Endothelial cell of umbilical vein (primary cell): ENCODE results near the gene DUSP2. TPM values are rescaled to one million over a fixed set of nuclear protein-coding genes. Genes with fewer than 3 reads are reported as not detected.

ENCODE experiments used
- BruUV-seq: library from RNA; stranded (reverse); fragments of 400-500 nt; replicated peaks from 2 replicates; lab custom pipeline; 2021; lab: Mats Ljungman, UMichigan
- CTCF ChIA-PET: fragments of 300-600, 350-600 bp; sonication (Branson Sonifier 250); formaldehyde crosslinking; loops from one replicate; lab custom pipeline; 2021; ENCODE audit warnings: antibody characterized with exemption, inconsistent platforms; lab: Charles Lee
- POLR2A ChIA-PET: fragments of 300-600, 350-600 bp; sonication (Branson Sonifier 250); formaldehyde crosslinking; loops from one replicate; lab custom pipeline; 2021; ENCODE audit warnings: antibody characterized with exemption, inconsistent platforms; lab: Charles Lee
- DNase-seq: peaks from one replicate; pipeline ENCODE4 v3.0.0-alpha.2; 2011; ENCODE audit warnings: low read depth, low spot score
- FAIRE-seq: peaks from 2 replicates; lab custom pipeline; 2011; peaks lifted over from hg19 to GRCh38; lab: Jason Lieb, UNC
- H2AFZ ChIP-seq: 2 replicates; pipeline ENCODE4 v1.6.0; 2012; ENCODE audit warnings: low read depth, low read length, control low read depth, inconsistent platforms
- H3K27ac ChIP-seq: 2 replicates; pipeline ENCODE4 v1.5.1; 2011; ENCODE audit warnings: low read depth, mild to moderate bottlenecking, control low read depth, low read length, moderate library complexity; ENCODE audit not compliant: insufficient read depth
- H3K27me3 ChIP-seq, 2 experiments: 2 replicates each; pipeline versions ENCODE4 v1.6.0 to v1.6.1; 2011; ENCODE audit warnings: low read length in 2 of 2, mixed read lengths in 1 of 2; ENCODE audit not compliant: control insufficient read depth in 2 of 2, insufficient read depth in 2 of 2
- H3K36me3 ChIP-seq, 2 experiments: 2 replicates in 1 of 2; 3 replicates in 1 of 2; pipeline ENCODE4 v1.5.1; 2011; ENCODE audit warnings: low read length in 2 of 2, mild to moderate bottlenecking in 1 of 2, moderate library complexity in 1 of 2; ENCODE audit not compliant: control insufficient read depth in 2 of 2, insufficient read depth in 2 of 2; ENCODE audit errors: extremely low read depth in 1 of 2
- H3K4me1 ChIP-seq: 3 replicates; pipeline ENCODE4 v1.5.1; 2011; ENCODE audit warnings: mild to moderate bottlenecking, low read length; ENCODE audit not compliant: control insufficient read depth, insufficient read depth; ENCODE audit errors: extremely low read depth
- H3K4me2 ChIP-seq: 2 replicates; pipeline ENCODE4 v1.6.1; 2011; ENCODE audit warnings: low read length, control low read depth, mixed read lengths; ENCODE audit not compliant: insufficient read depth
- H3K4me3 ChIP-seq, 3 experiments: fragments of 200-600 bp in 1 of 3; sonication (generic), shearing (Covaris generic) in 1 of 3; replicated peaks in 1 of 3; 2 replicates each; pipeline ENCODE4 v1.5.1; 2011 to 2016; ENCODE audit warnings: control low read depth in 3 of 3, low read length in 3 of 3, mild to moderate bottlenecking in 2 of 3, inconsistent platforms in 1 of 3, low read depth in 1 of 3, moderate library complexity in 1 of 3; ENCODE audit not compliant: insufficient read depth in 1 of 3
- H3K79me2 ChIP-seq: 2 replicates; pipeline ENCODE4 v1.6.0; 2012; ENCODE audit warnings: low read length, inconsistent platforms; ENCODE audit not compliant: control insufficient read depth, insufficient read depth
- H3K9ac ChIP-seq: replicated peaks from 2 replicates; pipeline ENCODE3; 2011; ENCODE audit warnings: low read length, control low read depth; ENCODE audit not compliant: insufficient read depth; ENCODE audit errors: extremely low read depth
- H3K9me1 ChIP-seq: replicated peaks from 3 replicates; pipeline ENCODE4 v1.6.0; 2011; ENCODE audit warnings: mild to moderate bottlenecking, low read length; ENCODE audit not compliant: control insufficient read depth, insufficient read depth; ENCODE audit errors: extremely low read depth
- H3K9me3 ChIP-seq: replicated peaks from 2 replicates; pipeline ENCODE4 v1.5.1; 2012; ENCODE audit warnings: low read length, inconsistent platforms; ENCODE audit not compliant: control insufficient read depth, insufficient read depth
- H4K20me1 ChIP-seq: replicated peaks from 2 replicates; pipeline ENCODE3; 2011; ENCODE audit warnings: mild to moderate bottlenecking, low read length; ENCODE audit not compliant: control insufficient read depth, insufficient read depth; ENCODE audit errors: extremely low read depth
- CTCF ChIP-seq, 2 donors: IDR thresholded peaks; 1 replicate in 1 of 2; 2 replicates in 1 of 2; pipeline ENCODE4 v1.5.1; 2011; ENCODE audit warnings: low read length in 2 of 2, mild to moderate bottlenecking in 2 of 2, moderate library complexity in 2 of 2, control low read depth in 1 of 2, inconsistent platforms in 1 of 2, low read depth in 1 of 2; ENCODE audit not compliant: insufficient read depth in 1 of 2; ENCODE audit errors: extremely low read depth in 1 of 2
- FOS ChIP-seq: IDR thresholded peaks from 2 replicates; pipeline ENCODE4 v1.6.1; 2011; ENCODE audit warnings: mild to moderate bottlenecking, low read length, moderate library complexity, borderline replicate concordance; ENCODE audit not compliant: insufficient read depth
- GATA2 ChIP-seq: IDR thresholded peaks from 2 replicates; pipeline ENCODE4 v1.7.0; 2011; ENCODE audit warnings: low read depth, mild to moderate bottlenecking, moderate library complexity, mixed read lengths, low read length; ENCODE audit not compliant: insufficient read length, insufficient read depth
- JUN ChIP-seq: IDR thresholded peaks from 2 replicates; pipeline ENCODE4 v1.6.1; 2011; ENCODE audit warnings: borderline replicate concordance, low read depth; ENCODE audit not compliant: insufficient read length, insufficient read depth
- POLR2A ChIP-seq: IDR thresholded peaks from 2 replicates; pipeline ENCODE4 v1.6.1; 2012; ENCODE audit warnings: low read depth, mild to moderate bottlenecking, control low read depth, low read length
- POLR2AphosphoS5 ChIP-seq: IDR thresholded peaks from 2 replicates; pipeline ENCODE4 v1.6.1; 2012; ENCODE audit warnings: low read depth, mild to moderate bottlenecking, control low read depth, low read length, moderate library complexity; ENCODE audit not compliant: insufficient read depth
- dilution Hi-C: fragments of 300-500 bp; cut with MboI; formaldehyde crosslinking; loops from one replicate; pipeline ENCODE4 v1.15.0; 2019; ENCODE audit warnings: low sequenced_read_pairs; ENCODE audit not compliant: extremely low pct_ligation_motif_present
- intact Hi-C: fragments of 100-400 bp; cut with micrococcal nuclease; formaldehyde crosslinking; loops from one replicate; pipeline ENCODE4 v1.10.0; 2022
- polyA plus RNA-seq, 4 experiments: library from polyadenylated mRNA; depleted of rRNA in 3 of 4; stranded (reverse) in 3 of 4; unstranded in 1 of 4; fragments of >200 nt; gene quantifications; 2 replicates each; pipeline versions ENCODE4 v1.2.1 to v1.2.3, GENCODE V29; 2011 to 2012; ENCODE audit warnings: missing spikeins in 1 of 4
- total RNA-seq: library from RNA; stranded (reverse); gene quantifications from 2 replicates; pipeline ENCODE4 v1.2.3, GENCODE V29; 2021

Gene DUSP2
- total and polyA plus RNA-seq, 2 donors (not counting 3 experiments of a cell fraction or from before 2014, with no cell fraction given) = 0.33 TPM

DNA sequence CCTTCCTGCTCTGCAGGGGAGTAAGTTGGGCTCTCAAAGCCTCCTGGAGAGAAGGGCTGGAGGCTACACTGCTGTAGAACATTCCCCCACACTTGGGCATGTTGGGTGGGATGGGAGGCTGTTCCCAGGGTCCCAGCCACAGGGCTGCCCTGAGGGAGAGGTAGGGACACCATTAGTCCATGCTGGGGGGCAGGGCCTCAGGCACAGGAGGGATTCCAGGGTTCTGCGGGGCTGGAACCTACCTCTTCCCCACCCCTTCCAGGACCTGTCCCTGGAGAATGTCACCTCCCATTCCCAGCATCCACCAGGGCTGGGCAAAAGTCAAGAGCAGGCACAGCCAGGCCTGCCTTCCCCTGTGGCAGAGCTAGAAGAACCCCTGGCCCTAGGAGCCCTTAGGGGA lies 21.9 kb downstream of the DUSP2 start:
- no peaks in the 10 kb centered on the region for H3K36me3 ChIP-seq
- no peak overlapping the region for H2AFZ ChIP-seq
- H3K9me1 ChIP-seq = no peaks in the 10 kb centered on the region
- dilution Hi-C loops = no loop called here
- no peak overlapping the region for H3K4me3 ChIP-seq
- BruUV-seq = no TSS peak
- H3K27ac ChIP-seq = no peak overlapping the region
- no peaks in the 10 kb centered on the region for H3K79me2 ChIP-seq
- CTCF ChIA-PET = no interaction called here
- no peak overlapping the region for H3K9ac ChIP-seq
- FAIRE-seq (no peak), DNase-seq (no peak)
- H3K4me2 ChIP-seq = no peak overlapping the region
- intact Hi-C loops = no loop called here
- no peaks in the 10 kb centered on the region for H3K9me3 ChIP-seq
- peaks cover 1 to 2% of the 10 kb centered on the region in 2 experiments for H3K27me3 ChIP-seq
- POLR2A ChIA-PET = no interaction called here
- no peak for TF ChIP-seq JUN
- TF ChIP-seq POLR2AphosphoS5 = no peak
- no peak for TF ChIP-seq GATA2
- no peaks in the 10 kb centered on the region for H3K4me1 ChIP-seq
- H4K20me1 ChIP-seq = no peaks in the 10 kb centered on the region

GRCh38 chr2:96122391-96122790 lies 22.8 kb downstream of the DUSP2 start:
- dilution Hi-C loops (no loop called here), intact Hi-C loops (no loop called here)
- H3K9ac ChIP-seq = no peak overlapping the region
- no peak for FAIRE-seq
- no peak overlapping the region for H2AFZ ChIP-seq
- peaks cover 0 to 4% of the 10 kb centered on the region in 2 experiments for H3K27me3 ChIP-seq
- CTCF ChIA-PET = no interaction called here
- H3K27ac ChIP-seq = no peak overlapping the region
- DNase-seq = no peak
- no peaks in the 10 kb centered on the region for H3K4me1 ChIP-seq
- no TSS peak for BruUV-seq
- POLR2A ChIA-PET = no interaction called here
- no peaks in the 10 kb centered on the region for H3K36me3 ChIP-seq
- TF ChIP-seq POLR2A (no peak), FOS (no peak), GATA2 (no peak), CTCF (IDR thresholded peaks at IDR 0.05; ENCODE audit: extremely low read depth in 1 of 2, insufficient read depth in 1 of 2, low read depth in 1 of 2, low read length in 2 of 2) (no peak), JUN (no peak)
- no peaks in the 10 kb centered on the region for H3K9me3 ChIP-seq
- no peaks in the 10 kb centered on the region for H4K20me1 ChIP-seq
- H3K9me1 ChIP-seq = no peaks in the 10 kb centered on the region
- H3K79me2 ChIP-seq = no peaks in the 10 kb centered on the region
- no peak overlapping the region for H3K4me2 ChIP-seq
- H3K4me3 ChIP-seq = no peak overlapping the region
